ENCODE data around the gene NTNG1. TPM values are rescaled to one million over a fixed set of nuclear protein-coding genes. Genes with fewer than 3 reads are reported as not detected.

NTNG1 gene
- total RNA-seq, 1 donor from 2014 or later, result 8.1 TPM

GRCh38 chr1:107454791-107455190, 314.0 kb downstream of the NTNG1 start:
- H3K4me2 ChIP-seq (ENCODE audit: low read length), result no peak overlapping the region
- Mint-ChIP-seq H3K27me3 (ENCODE audit: low read depth, unreplicated experiment) (no peaks in the 10 kb centered on the region), H3K4me1 (ENCODE audit: low read depth, unreplicated experiment) (peaks cover 7% of the 10 kb centered on the region), H3K4me3 (ENCODE audit: unreplicated experiment) (no peak overlapping the region), H3K27ac (ENCODE audit: unreplicated experiment) (no peak overlapping the region), H3K9me3 (ENCODE audit: unreplicated experiment) (no peaks in the 10 kb centered on the region), H3K36me3 (ENCODE audit: low read depth, unreplicated experiment) (no peaks in the 10 kb centered on the region)
- H3K9ac ChIP-seq (ENCODE audit: low read length), result no peak overlapping the region
- H3K4me3 ChIP-seq (ENCODE audit: insufficient read depth, low read depth, low read length), result no peak overlapping the region
- no peaks in the 10 kb centered on the region for H3K4me1 ChIP-seq (ENCODE audit: insufficient read depth, low read length)
- H2AFZ ChIP-seq (ENCODE audit: low read depth, low read length), result no peak overlapping the region
- no peaks in the 10 kb centered on the region for H3K27me3 ChIP-seq (ENCODE audit: insufficient read depth, low read length)
- FAIRE-seq (no peak), DNase-seq (ENCODE audit: low read depth) (peak; percentile 4)
- no peaks in the 10 kb centered on the region for H4K20me1 ChIP-seq (ENCODE audit: insufficient read depth, low read length)
- H3K36me3 ChIP-seq (ENCODE audit: insufficient read depth, low read length), result no peaks in the 10 kb centered on the region
- H3K27ac ChIP-seq (ENCODE audit: low read depth, low read length), result no peak overlapping the region
- no peaks in the 10 kb centered on the region for H3K9me3 ChIP-seq (ENCODE audit: insufficient read depth, low read depth, low read length)
- H3K79me2 ChIP-seq (ENCODE audit: insufficient read depth, low read length), result no peaks in the 10 kb centered on the region
- TF ChIP-seq CTCF (IDR thresholded peaks at IDR 0.05; ENCODE audit: insufficient read depth, low read depth, low read length) (no peak), EZH2 (IDR thresholded peaks at IDR 0.05; ENCODE audit: insufficient read depth, low read length) (no peak)

- H3K9me3 Mint-ChIP-seq (ENCODE audit: unreplicated experiment), result no peaks in the 10 kb centered on the region
- Histone ChIP-seq H3K4me1 (ENCODE audit: insufficient read depth, low read length) (no peaks in the 10 kb centered on the region), H3K4me2 (ENCODE audit: low read length) (no peak overlapping the region), H3K9ac (ENCODE audit: low read length) (no peak overlapping the region), H4K20me1 (ENCODE audit: insufficient read depth, low read length) (no peaks in the 10 kb centered on the region), H3K27me3 (ENCODE audit: insufficient read depth, low read length) (no peaks in the 10 kb centered on the region), H3K9me3 (ENCODE audit: insufficient read depth, low read depth, low read length) (no peaks in the 10 kb centered on the region), H2AFZ (ENCODE audit: low read depth, low read length) (no peak overlapping the region), H3K36me3 (ENCODE audit: insufficient read depth, low read length) (no peaks in the 10 kb centered on the region), H3K27ac (ENCODE audit: low read depth, low read length) (no peak overlapping the region), H3K4me3 (ENCODE audit: insufficient read depth, low read depth, low read length) (no peak overlapping the region), H3K79me2 (ENCODE audit: insufficient read depth, low read length) (no peaks in the 10 kb centered on the region)
- DNase-seq (ENCODE audit: low read depth) (no peak), FAIRE-seq (no peak)
- H3K36me3 Mint-ChIP-seq (ENCODE audit: low read depth, unreplicated experiment), result no peaks in the 10 kb centered on the region
- no peak overlapping the region for H3K4me3 Mint-ChIP-seq (ENCODE audit: unreplicated experiment)
- no peak for TF ChIP-seq EZH2 (IDR thresholded peaks at IDR 0.05; ENCODE audit: insufficient read depth, low read length)
- TF ChIP-seq CTCF (IDR thresholded peaks at IDR 0.05; ENCODE audit: insufficient read depth, low read depth, low read length), result no peak
- peaks cover 7% of the 10 kb centered on the region for H3K4me1 Mint-ChIP-seq (ENCODE audit: low read depth, unreplicated experiment)
- no peaks in the 10 kb centered on the region for H3K27me3 Mint-ChIP-seq (ENCODE audit: low read depth, unreplicated experiment)
- no peak overlapping the region for H3K27ac Mint-ChIP-seq (ENCODE audit: unreplicated experiment)
Observed at GRCh38 chr1:107457989-107458388, 317.1 kb downstream of the NTNG1 start.

- no peak overlapping the region for H3K4me2 ChIP-seq (ENCODE audit: low read length)
- H4K20me1 ChIP-seq (ENCODE audit: insufficient read depth, low read length), result no peaks in the 10 kb centered on the region
- H3K4me3 ChIP-seq (ENCODE audit: insufficient read depth, low read depth, low read length), result no peak overlapping the region
- no peaks in the 10 kb centered on the region for H3K9me3 ChIP-seq (ENCODE audit: insufficient read depth, low read depth, low read length)
- peaks cover 7% of the 10 kb centered on the region for H3K4me1 Mint-ChIP-seq (ENCODE audit: low read depth, unreplicated experiment)
- H3K9me3 Mint-ChIP-seq (ENCODE audit: unreplicated experiment), result no peaks in the 10 kb centered on the region
- no peaks in the 10 kb centered on the region for H3K27me3 Mint-ChIP-seq (ENCODE audit: low read depth, unreplicated experiment)
- H3K27ac ChIP-seq (ENCODE audit: low read depth, low read length), result no peak overlapping the region
- H3K36me3 ChIP-seq (ENCODE audit: insufficient read depth, low read length), result no peaks in the 10 kb centered on the region
- TF ChIP-seq CTCF (IDR thresholded peaks at IDR 0.05; ENCODE audit: insufficient read depth, low read depth, low read length) (no peak), EZH2 (IDR thresholded peaks at IDR 0.05; ENCODE audit: insufficient read depth, low read length) (no peak)
- no peak overlapping the region for H3K4me3 Mint-ChIP-seq (ENCODE audit: unreplicated experiment)
- H3K9ac ChIP-seq (ENCODE audit: low read length), result no peak overlapping the region
- DNase-seq (ENCODE audit: low read depth) (no peak), FAIRE-seq (no peak)
- H3K4me1 ChIP-seq (ENCODE audit: insufficient read depth, low read length), result no peaks in the 10 kb centered on the region
- H3K27me3 ChIP-seq (ENCODE audit: insufficient read depth, low read length), result no peaks in the 10 kb centered on the region
- H3K36me3 Mint-ChIP-seq (ENCODE audit: low read depth, unreplicated experiment), result no peaks in the 10 kb centered on the region
- H3K79me2 ChIP-seq (ENCODE audit: insufficient read depth, low read length), result no peaks in the 10 kb centered on the region
- H3K27ac Mint-ChIP-seq (ENCODE audit: unreplicated experiment), result no peak overlapping the region
- H2AFZ ChIP-seq (ENCODE audit: low read depth, low read length), result no peak overlapping the region
Observed at GRCh38 chr1:107459204-107459904, 318.5 kb downstream of the NTNG1 start.
